ENCODE data around the gene RNASEH2B.

The RNASEH2B gene

DNA sequence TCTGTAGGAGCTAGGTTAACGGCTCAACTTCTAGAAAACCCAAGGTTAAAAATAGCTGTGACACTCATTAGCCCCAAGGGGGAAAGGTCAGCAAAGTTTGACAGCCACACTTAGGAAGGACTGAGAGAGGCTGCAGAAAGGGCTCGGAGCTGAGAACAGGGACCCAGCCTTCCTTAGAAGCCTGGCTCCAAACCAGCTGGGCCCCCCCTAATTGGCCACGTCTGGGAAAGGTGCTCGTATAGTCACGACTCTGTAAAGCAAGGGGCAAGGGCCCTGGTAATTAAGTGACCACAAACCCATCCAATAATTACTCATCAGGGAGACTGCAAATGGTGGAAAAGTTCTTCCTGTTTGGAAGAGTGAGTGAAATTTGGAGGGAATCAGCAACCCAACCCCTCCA, 90.5 kb downstream of the RNASEH2B start:
- DNase-seq, result no peak

DNA sequence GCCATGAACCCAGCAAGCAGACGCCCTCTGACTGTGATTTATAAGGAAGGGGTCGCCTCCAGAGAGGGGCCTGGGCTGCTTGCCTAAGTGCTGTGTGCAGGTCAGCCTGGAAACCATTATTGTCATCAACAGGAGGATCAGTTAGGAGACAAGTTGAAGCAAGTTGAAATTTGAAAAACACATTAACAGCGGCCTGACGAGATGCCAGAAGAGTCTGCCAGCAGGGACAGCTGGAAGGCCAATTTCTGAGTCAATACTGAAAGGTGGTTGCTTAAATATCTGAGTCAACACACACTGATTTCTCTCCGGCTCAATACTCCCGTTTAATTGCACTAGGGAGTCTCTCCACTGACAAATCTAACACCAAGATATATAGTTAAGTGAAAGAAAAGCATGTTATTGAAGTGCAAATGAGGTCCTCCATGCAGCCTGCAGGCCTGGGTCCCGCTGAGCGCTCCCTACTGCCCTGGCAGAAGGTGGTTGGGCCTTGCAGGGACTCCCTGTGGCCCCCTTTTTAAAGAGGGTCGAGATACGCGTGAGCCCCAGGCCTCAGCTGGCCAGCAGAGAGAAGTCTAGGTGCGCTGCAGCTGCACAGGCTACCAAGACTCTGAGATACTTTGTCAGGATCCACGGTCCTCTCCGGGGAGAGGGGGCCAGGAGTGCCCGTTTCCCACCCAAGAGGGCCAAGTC, 91.1 kb downstream of the RNASEH2B start:
- DNase-seq, result no peak

GRCh38 chr13:51001335-51001734, 91.7 kb downstream of the RNASEH2B start:
- DNase-seq, result no peak

DNA sequence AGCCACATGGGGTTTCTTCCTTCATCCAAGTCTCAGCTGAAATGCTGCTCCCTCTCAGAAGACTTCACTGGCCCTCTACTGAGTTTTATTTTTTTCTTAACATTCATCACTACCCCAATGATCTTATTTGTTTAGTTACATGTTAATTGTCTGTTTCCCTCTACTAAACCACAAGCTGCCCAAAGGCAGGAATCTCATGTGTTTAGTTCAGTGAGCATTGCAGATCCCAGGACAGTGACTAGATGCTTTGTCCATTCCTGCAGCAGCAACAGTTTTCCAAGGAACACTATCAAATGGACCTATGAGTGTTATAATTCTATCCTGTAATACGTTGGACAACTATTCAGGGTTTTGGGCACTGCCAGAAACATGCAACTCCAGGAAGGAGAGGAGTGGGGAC, 93.1 kb downstream of the RNASEH2B start:
- DNase-seq, result no peak

DNA sequence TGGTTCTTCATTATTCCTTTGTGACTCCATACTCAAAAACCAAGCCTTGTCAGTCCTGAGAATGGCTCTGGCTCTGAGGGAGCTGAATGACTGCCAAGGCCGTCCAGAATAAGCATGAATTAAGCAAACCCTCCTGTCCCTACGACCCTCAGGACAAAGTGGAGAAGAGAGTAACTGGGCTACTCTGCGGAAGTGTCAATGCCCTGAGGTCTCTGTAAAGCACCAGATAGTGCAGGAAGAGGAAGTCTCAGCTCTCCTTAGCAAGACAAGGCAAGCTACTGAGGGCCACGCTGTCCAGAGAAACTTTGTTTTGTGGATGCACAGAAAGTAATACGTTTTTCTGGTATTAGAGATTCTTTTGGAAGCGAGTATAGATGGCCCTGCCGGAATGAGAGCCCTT, 94.1 kb downstream of the RNASEH2B start:
- no peak for DNase-seq

DNA sequence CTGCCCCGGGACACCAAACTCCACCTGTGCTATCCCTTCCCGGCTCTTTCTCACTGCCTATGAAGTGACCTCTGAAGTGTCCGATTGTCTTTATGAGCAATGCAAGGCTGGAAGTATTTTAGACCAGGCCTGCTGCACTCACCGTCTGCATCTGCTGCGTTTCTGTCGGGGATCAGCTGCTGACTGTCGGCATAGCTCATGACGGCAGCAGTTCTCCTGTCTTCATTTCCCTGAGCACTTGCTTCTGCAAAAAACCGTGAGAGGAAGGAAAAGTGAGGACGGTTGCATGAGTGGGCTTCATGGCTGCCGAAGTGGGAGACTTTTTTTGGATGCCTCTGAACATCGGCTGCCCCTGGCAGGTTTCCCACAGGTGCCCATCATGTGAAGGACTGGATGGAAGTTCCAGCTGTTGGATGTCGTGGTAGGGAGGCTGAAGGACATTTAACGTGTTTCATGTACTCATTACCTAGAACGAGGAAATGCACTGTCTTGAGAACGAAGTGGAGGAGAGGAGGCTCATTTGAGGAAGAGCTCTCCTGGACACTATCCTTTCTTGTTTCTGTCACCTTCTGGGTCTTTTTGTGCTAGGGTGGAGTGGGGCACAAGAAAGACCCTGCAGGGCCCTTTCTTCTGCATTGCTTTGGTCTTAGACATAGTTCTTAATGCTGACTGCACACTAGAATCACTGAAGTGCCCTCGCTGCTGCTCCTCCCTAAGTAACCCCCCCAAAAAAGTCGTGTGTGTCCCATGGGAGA, 94.7 kb downstream of the RNASEH2B start:
- DNase-seq, result no peak

- no peak for DNase-seq
Observed at GRCh38 chr13:51004918-51005460, 95.4 kb downstream of the RNASEH2B start.

- DNase-seq, result no peak
Observed at GRCh38 chr13:51005566-51005965, 96.0 kb downstream of the RNASEH2B start.

All from inflammatory macrophage treated with lipopolysaccharide for 1 hour (primary cell).